ENCODE results near the gene PCDHGB1. TPM values are rescaled to one million over a fixed set of nuclear protein-coding genes. Genes with fewer than 3 reads are reported as not detected.

PCDHGB1 gene
- total RNA-seq, 1 donor: 4.2 TPM

DNA sequence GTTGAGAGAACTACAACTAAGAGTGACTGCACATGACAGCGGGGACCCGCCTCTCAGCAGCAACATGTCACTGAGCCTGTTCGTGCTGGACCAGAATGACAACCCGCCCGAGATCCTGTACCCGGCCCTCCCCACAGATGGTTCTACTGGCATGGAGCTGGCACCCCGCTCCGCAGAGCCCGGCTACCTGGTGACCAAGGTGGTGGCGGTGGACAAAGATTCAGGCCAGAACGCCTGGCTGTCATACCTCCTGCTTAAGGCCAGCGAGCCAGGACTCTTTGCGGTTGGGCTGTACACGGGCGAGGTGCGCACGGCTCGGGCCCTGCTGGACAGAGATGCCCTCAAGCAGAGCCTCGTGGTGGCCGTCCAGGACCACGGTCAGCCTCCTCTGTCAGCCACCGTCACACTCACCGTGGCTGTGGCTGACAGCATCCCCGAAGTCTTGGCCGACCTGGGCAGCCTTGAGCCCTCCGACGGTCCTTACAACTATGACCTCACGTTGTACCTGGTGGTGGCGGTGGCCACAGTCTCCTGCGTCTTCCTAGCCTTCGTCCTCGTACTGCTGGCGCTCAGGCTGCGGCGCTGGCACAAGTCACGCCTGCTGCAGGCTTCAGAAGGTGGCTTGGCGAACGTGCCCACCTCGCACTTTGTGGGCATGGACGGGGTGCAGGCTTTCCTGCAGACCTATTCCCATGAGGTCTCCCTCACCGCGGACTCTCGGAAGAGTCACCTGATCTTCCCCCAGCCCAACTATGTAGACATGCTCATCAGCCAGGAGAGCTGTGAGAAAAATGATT, 34.8 kb downstream of the PCDHGB1 start:
- DNase-seq (ENCODE audit: low read depth): no peak
- H3K4me3 ChIP-seq (ENCODE audit: low read depth, low read length): no peak overlapping the region
- TF ChIP-seq, protein P1, sequence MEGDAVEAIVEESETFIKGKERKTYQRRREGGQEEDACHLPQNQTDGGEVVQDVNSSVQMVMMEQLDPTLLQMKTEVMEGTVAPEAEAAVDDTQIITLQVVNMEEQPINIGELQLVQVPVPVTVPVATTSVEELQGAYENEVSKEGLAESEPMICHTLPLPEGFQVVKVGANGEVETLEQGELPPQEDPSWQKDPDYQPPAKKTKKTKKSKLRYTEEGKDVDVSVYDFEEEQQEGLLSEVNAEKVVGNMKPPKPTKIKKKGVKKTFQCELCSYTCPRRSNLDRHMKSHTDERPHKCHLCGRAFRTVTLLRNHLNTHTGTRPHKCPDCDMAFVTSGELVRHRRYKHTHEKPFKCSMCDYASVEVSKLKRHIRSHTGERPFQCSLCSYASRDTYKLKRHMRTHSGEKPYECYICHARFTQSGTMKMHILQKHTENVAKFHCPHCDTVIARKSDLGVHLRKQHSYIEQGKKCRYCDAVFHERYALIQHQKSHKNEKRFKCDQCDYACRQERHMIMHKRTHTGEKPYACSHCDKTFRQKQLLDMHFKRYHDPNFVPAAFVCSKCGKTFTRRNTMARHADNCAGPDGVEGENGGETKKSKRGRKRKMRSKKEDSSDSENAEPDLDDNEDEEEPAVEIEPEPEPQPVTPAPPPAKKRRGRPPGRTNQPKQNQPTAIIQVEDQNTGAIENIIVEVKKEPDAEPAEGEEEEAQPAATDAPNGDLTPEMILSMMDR (IDR thresholded peaks at IDR 0.05; ENCODE audit: insufficient read depth, low read length): no peak

GRCh38 chr5:141387557-141388311, 37.8 kb downstream of the PCDHGB1 start, which contains the start of gene PCDHGB4:
PCDHGB4 (plus strand) TSS chr5:141387698; CDS start chr5:141387885, 187 bp downstream.
- H3K4me3 ChIP-seq (ENCODE audit: low read depth, low read length): peak within 1 kb of the TSS; percentile 60
- peak; percentile 66 for DNase-seq (ENCODE audit: low read depth)
- TF ChIP-seq, protein P1 (IDR thresholded peaks at IDR 0.05; ENCODE audit: insufficient read depth, low read length): peak; percentile 72

DNA sequence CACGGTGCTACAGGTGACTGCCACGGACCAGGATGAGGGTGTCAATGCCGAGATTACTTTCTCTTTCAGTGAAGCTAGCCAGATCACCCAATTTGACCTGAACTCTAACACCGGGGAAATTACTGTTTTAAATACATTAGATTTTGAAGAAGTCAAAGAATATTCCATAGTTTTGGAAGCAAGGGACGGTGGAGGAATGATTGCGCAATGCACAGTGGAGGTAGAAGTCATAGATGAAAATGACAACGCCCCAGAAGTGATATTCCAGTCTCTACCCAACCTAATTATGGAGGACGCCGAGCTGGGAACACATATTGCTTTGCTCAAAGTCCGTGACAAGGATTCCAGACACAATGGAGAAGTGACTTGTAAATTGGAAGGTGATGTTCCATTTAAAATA, 38.8 kb downstream of the PCDHGB1 start:
- DNase-seq (ENCODE audit: low read depth): no peak
- H3K4me3 ChIP-seq (ENCODE audit: low read depth, low read length): no peak overlapping the region
- TF ChIP-seq, protein P1 (IDR thresholded peaks at IDR 0.05; ENCODE audit: insufficient read depth, low read length): no peak

DNA sequence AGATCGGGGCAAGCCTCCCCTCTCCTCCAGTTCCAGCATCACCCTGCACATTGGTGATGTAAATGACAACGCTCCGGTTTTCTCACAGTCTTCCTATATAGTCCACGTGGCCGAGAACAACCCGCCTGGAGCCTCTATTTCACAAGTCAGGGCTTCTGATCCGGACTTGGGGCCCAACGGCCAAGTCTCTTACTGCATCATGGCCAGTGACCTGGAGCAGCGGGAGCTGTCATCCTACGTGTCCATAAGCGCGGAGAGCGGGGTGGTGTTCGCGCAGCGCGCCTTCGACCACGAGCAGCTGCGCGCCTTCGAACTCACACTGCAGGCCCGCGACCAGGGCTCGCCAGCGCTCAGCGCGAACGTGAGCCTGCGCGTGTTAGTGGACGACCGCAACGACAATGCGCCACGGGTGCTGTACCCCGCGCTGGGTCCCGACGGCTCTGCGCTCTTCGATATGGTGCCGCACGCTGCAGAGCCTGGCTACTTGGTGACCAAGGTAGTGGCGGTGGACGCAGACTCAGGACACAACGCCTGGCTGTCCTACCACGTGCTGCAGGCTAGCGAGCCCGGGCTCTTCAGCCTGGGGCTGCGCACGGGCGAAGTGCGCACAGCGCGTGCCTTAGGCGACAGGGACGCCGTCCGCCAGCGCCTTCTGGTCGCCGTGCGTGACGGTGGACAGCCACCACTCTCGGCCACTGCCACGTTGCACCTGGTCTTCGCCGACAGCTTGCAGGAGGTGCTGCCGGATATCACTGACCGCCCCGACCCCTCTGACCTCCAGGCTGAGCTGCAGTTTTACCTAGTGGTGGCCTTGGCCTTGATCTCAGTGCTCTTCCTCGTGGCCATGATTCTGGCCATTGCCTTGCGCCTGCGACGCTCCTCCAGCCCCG, 39.5 kb downstream of the PCDHGB1 start:
- H3K4me3 ChIP-seq (ENCODE audit: low read depth, low read length): no peak overlapping the region
- TF ChIP-seq, protein P1 (IDR thresholded peaks at IDR 0.05; ENCODE audit: insufficient read depth, low read length): no peak
- no peak for DNase-seq (ENCODE audit: low read depth)

DNA sequence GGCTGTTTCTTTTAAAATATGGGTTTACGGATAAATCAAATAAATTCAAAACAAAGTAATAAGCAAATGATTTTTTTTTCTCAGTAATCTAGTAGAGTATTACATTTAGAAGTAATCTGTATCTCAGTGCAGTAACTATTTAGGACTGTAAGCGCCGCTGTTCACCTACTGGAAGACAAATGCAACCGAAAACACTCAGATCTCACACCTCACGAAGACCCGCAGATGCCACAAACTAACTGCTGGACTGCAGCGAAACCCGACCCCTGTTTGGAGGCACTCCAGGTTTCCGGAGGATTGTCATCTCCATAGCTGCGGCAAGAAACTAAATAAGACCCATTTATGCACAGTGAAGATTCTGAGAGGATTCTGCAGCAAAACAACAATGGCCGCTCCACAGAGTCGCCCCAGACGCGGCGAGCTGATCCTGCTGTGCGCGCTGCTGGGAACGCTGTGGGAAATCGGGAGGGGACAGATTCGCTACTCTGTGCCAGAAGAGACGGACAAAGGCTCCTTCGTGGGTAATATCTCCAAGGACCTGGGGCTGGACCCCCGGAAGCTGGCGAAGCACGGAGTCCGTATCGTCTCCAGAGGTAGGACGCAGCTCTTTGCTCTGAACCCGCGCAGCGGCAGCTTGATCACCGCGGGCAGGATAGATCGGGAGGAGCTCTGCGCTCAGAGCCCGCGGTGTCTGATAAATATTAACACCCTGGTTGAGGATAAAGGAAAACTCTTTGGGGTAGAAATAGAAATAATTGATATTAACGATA, 42.7 kb downstream of the PCDHGB1 start, which contains the start of gene PCDHGA8:
Gene PCDHGA8, plus strand, starts transcription at position 205 of the 770 bp plus-strand sequence. Its CDS starts 181 bp downstream, at position 386.
- H3K4me3 ChIP-seq (ENCODE audit: low read depth, low read length): peak within 1 kb of the TSS; percentile 1
- DNase-seq (ENCODE audit: low read depth): peak; percentile 30
- TF ChIP-seq, protein P1 (IDR thresholded peaks at IDR 0.05; ENCODE audit: insufficient read depth, low read length): peak; percentile 27

Data from fibroblast of the aortic adventitia (primary cell).